GM23338 (cell line): ENCODE results near the gene DNAJA1. TPM values are rescaled to one million over a fixed set of nuclear protein-coding genes. Genes with fewer than 3 reads are reported as not detected.

ENCODE experiments used
- ATAC-seq: fragments of 200-7000 bp; cut with Tn5 transposase; 3 replicates; pipeline ENCODE4 v1.9.1; 2020
- DNase-seq: peaks from one replicate; pipeline ENCODE4 v3.0.0-alpha.2; 2015; ENCODE audit warnings: low spot score
- H2AFZ ChIP-seq: fragments of 200-600 bp; sonication (generic); 2 replicates; pipeline ENCODE4 v1.8.0; 2016; ENCODE audit warnings: antibody characterized with exemption, mild to moderate bottlenecking, moderate library complexity
- H3F3A ChIP-seq: fragments of 200-600 bp; sonication (generic); replicated peaks from 2 replicates; pipeline ENCODE4 v1.8.0; 2017; ENCODE audit warnings: antibody characterized with exemption, mixed run types, low read depth
- H3K27ac ChIP-seq: fragments of 200-600 bp; sonication (generic); 2 replicates; pipeline ENCODE4 v1.6.1; 2016; ENCODE audit warnings: low read depth
- H3K27me3 ChIP-seq: fragments of 200-600 bp; sonication (generic); 2 replicates; pipeline ENCODE4 v1.8.0; 2016; ENCODE audit warnings: mild to moderate bottlenecking, mixed run types, moderate library complexity; ENCODE audit not compliant: insufficient read depth
- H3K36me3 ChIP-seq: fragments of 200-600 bp; sonication (generic); 2 replicates; pipeline ENCODE4 v1.8.0; 2016; ENCODE audit warnings: mild to moderate bottlenecking; ENCODE audit not compliant: insufficient read depth
- H3K4me1 ChIP-seq: fragments of 200-600 bp; sonication (generic); 2 replicates; pipeline ENCODE4 v1.8.0; 2016; ENCODE audit warnings: mild to moderate bottlenecking, moderate library complexity; ENCODE audit not compliant: insufficient read depth
- H3K4me2 ChIP-seq: fragments of 200-600 bp; sonication (generic); 2 replicates; pipeline ENCODE4 v1.7.1; 2017; ENCODE audit warnings: mixed run types
- H3K4me3 ChIP-seq: fragments of 200-600 bp; sonication (generic); 2 replicates; pipeline ENCODE4 v1.6.1; 2016; ENCODE audit warnings: mixed run types
- H3K79me2 ChIP-seq: fragments of 200-600 bp; sonication (generic); replicated peaks from 2 replicates; pipeline ENCODE4 v1.8.0; 2017; ENCODE audit warnings: mild to moderate bottlenecking; ENCODE audit not compliant: insufficient read depth
- H3K9me2 ChIP-seq: fragments of 200-600 bp; sonication (generic); 2 replicates; pipeline ENCODE4 v1.8.0; 2017; ENCODE audit not compliant: insufficient read depth
- H4K20me1 ChIP-seq: fragments of 200-600 bp; sonication (generic); replicated peaks from 2 replicates; pipeline ENCODE4 v1.8.0; 2017; ENCODE audit warnings: mild to moderate bottlenecking; ENCODE audit not compliant: insufficient read depth
- H3K27ac Mint-ChIP-seq: 2 replicates; pipeline ENCODE4 v1.8.0; 2020; ENCODE audit warnings: inconsistent platforms, mild to moderate bottlenecking, moderate library complexity, mixed read lengths
- H3K27me3 Mint-ChIP-seq: 3 replicates; pipeline ENCODE4 v1.8.0; 2022; ENCODE audit warnings: low read depth, mild to moderate bottlenecking, moderate library complexity, mixed read lengths, inconsistent platforms; ENCODE audit not compliant: insufficient read depth, poor library complexity
- H3K36me3 Mint-ChIP-seq: 3 replicates; pipeline ENCODE4 v1.8.0; 2021; ENCODE audit warnings: low read depth, mild to moderate bottlenecking, inconsistent platforms, moderate library complexity, mixed read lengths
- H3K4me1 Mint-ChIP-seq: 3 replicates; pipeline ENCODE4 v1.8.0; 2020; ENCODE audit warnings: mild to moderate bottlenecking, inconsistent platforms, mixed read lengths
- H3K4me3 Mint-ChIP-seq: 3 replicates; pipeline ENCODE4 v1.8.0; 2021; ENCODE audit warnings: moderate library complexity, mild to moderate bottlenecking, inconsistent platforms, mixed read lengths
- H3K9me3 Mint-ChIP-seq: 3 replicates; pipeline ENCODE4 v1.8.0; 2020; ENCODE audit warnings: moderate library complexity, mild to moderate bottlenecking, inconsistent platforms, mixed read lengths
- CREB1 ChIP-seq: fragments of 250-450 bp; sonication (Bioruptor Pico); IDR thresholded peaks from 2 replicates; pipeline ENCODE4 v1.5.0; 2020; ENCODE audit warnings: low read depth, mild to moderate bottlenecking, moderate library complexity
- CTCF ChIP-seq, 2 experiments: fragments of 200-600 bp in 1 of 2; sonication (generic) in 1 of 2; conservative IDR thresholded peaks; 2 replicates each; pipeline versions ENCODE4 v1.5.1 to v1.6.1; 2016 to 2017; ENCODE audit warnings: antibody characterized with exemption in 2 of 2, low read depth in 2 of 2, mild to moderate bottlenecking in 2 of 2, moderate library complexity in 1 of 2
- EZH2 ChIP-seq: fragments of 200-600 bp; sonication (generic); IDR thresholded peaks from one replicate; pipeline ENCODE4 v1.8.0; 2017; ENCODE audit warnings: antibody characterized with exemption, mild to moderate bottlenecking, low read depth; ENCODE audit not compliant: unreplicated experiment
- EZH2phosphoT487 ChIP-seq: fragments of 200-600 bp; sonication (generic); IDR thresholded peaks from one replicate; pipeline ENCODE4 v1.8.1; 2018; ENCODE audit warnings: antibody characterized with exemption; ENCODE audit not compliant: unreplicated experiment
- JUNB ChIP-seq: IDR thresholded peaks from one replicate; pipeline ENCODE4 v1.6.1; 2016; ENCODE audit warnings: antibody characterized with exemption; ENCODE audit not compliant: unreplicated experiment
- NANOG ChIP-seq: IDR thresholded peaks from 2 replicates; pipeline ENCODE4 v1.6.1; 2016; ENCODE audit warnings: antibody characterized with exemption, borderline replicate concordance
- POLR2AphosphoS5 ChIP-seq: IDR thresholded peaks from 2 replicates; pipeline ENCODE4 v1.6.1; 2016; ENCODE audit warnings: antibody characterized with exemption, low read depth
- REST ChIP-seq: IDR thresholded peaks from one replicate; pipeline ENCODE4 v1.6.1; 2018; ENCODE audit warnings: antibody characterized with exemption; ENCODE audit not compliant: unreplicated experiment
- STAT1 ChIP-seq: IDR thresholded peaks from one replicate; pipeline ENCODE4 v1.6.1; 2016; ENCODE audit warnings: antibody characterized with exemption; ENCODE audit not compliant: unreplicated experiment
- ZNF114 ChIP-seq: fragments of 250-450 bp; sonication (Bioruptor Pico); IDR thresholded peaks from 2 replicates; pipeline ENCODE4 v1.5.0; 2020; ENCODE audit warnings: mild to moderate bottlenecking, moderate library complexity
- ZNF331 ChIP-seq: fragments of 250-450 bp; sonication (Bioruptor Pico); IDR thresholded peaks from 2 replicates; pipeline ENCODE4 v1.5.0; 2020; ENCODE audit warnings: low read depth, mild to moderate bottlenecking, moderate library complexity
- ZNF462 ChIP-seq: fragments of 250-450 bp; sonication (Bioruptor Pico); IDR thresholded peaks from 2 replicates; pipeline ENCODE4 v1.5.0; 2020; ENCODE audit warnings: mild to moderate bottlenecking, moderate library complexity
- polyA plus RNA-seq: library from polyadenylated mRNA; unstranded; fragments of >200 nt; fragmentation: Nextera tagmentation; extraction: Ambion mirVana; gene quantifications from 2 replicates; pipeline ENCODE4 v1.2.1, GENCODE V29; 2016
- total RNA-seq: library from RNA; depleted of rRNA; stranded (reverse); fragments of >200 nt; shearing (Covaris generic); gene quantifications from 2 replicates; pipeline ENCODE4 v1.2.3, GENCODE V29; 2014
- TF ChIP-seq, protein P1 (sequence below): IDR thresholded peaks from 2 replicates; pipeline ENCODE4 v1.6.1; 2016; ENCODE audit warnings: antibody characterized with exemption

The DNAJA1 gene
- total and polyA plus RNA-seq, 2 experiments from 2014 or later, result 95.4 to 115 TPM

DNA sequence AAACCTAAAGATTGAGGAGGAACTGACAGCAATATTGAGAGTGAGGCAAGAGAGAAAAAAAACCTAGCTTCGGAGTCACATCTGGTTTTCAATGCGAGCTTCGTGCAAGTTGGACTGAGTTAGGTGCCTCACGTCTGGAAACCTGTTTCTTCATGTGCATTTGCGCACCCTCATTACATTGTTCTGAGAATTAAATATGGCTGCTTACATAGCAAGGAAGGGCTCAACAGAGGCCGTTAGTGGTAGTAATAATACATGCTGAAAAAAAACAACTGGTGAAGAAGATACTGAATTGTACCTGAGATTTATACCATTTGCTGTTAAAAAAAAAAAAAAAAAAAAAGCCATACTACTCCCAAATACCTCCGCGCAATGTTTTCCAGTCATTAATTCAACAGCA lies 18.6 kb downstream of the DNAJA1 start:
- Histone ChIP-seq H3K4me3 (peak overlapping the region; percentile 64), H4K20me1 (peaks cover 6% of the 10 kb centered on the region; the same call in 1 of the 2 replicates), H3K27me3 (no peaks in the 10 kb centered on the region), H3K4me2 (peak overlapping the region; percentile 81), H2AFZ (peak overlapping the region; percentile 29), H3F3A (peaks cover 13% of the 10 kb centered on the region; the same call in 1 of the 2 replicates), H3K36me3 (peaks cover 25% of the 10 kb centered on the region; the same call in 1 of the 2 replicates), H3K9me2 (no peaks in the 10 kb centered on the region), H3K4me1 (peaks cover 16% of the 10 kb centered on the region), H3K79me2 (no peaks in the 10 kb centered on the region), H3K27ac (no peak overlapping the region; the same call in 1 of the 2 replicates)
- Mint-ChIP-seq H3K9me3 (no peaks in the 10 kb centered on the region), H3K27ac (peak overlapping the region; percentile 86), H3K4me1 (peaks cover 22% of the 10 kb centered on the region), H3K36me3 (peaks cover 32% of the 10 kb centered on the region), H3K4me3 (peak overlapping the region; percentile 82), H3K27me3 (peaks cover 2% of the 10 kb centered on the region)
- TF ChIP-seq EZH2phosphoT487 (no peak), STAT1 (no peak), JUNB (no peak), CTCF (conservative IDR thresholded peaks at IDR 0.05; ENCODE audit: low read depth in 2 of 2) (no peak), NANOG (no peak), ZNF331 (CRISPR knock-in tag) (no peak), POLR2AphosphoS5 (no peak), ZNF114 (no peak), REST (no peak), EZH2 (no peak), CREB1 (no peak), ZNF462 (CRISPR knock-in tag) (no peak)
- TF ChIP-seq, protein P1, sequence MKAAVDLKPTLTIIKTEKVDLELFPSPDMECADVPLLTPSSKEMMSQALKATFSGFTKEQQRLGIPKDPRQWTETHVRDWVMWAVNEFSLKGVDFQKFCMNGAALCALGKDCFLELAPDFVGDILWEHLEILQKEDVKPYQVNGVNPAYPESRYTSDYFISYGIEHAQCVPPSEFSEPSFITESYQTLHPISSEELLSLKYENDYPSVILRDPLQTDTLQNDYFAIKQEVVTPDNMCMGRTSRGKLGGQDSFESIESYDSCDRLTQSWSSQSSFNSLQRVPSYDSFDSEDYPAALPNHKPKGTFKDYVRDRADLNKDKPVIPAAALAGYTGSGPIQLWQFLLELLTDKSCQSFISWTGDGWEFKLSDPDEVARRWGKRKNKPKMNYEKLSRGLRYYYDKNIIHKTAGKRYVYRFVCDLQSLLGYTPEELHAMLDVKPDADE, result no peak
- DNase-seq (no peak), ATAC-seq (no peak)
